ENCODE data around the gene BBS2.

DNA sequence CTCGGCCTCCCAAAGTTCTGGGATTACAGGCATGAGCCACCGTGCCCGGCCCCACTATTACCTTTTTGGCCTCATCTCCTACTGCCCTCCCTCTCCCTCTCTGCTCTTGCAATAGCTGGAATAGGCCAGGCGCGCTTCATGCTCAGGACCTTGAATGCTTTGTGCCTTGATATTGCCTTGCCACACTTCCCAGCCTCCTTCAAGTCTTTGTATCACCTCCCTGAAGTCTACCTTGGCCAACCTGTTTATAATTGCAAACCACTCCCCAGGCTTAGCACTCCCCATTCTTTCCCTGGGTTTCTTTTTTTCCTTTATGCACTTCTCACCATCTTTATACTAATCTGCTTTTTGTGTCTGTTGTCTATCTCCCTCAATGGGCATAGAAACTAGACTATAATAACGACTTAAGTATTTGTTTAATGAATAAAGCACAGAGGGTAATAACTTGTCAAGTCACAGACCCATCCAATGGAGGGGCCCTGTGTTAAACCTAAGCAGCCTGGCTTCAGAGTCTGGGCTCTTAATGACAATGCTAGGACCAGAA is 61.8 kb downstream of the BBS2 start:
- TF ChIP-seq SUZ12 (IDR thresholded peaks at IDR 0.05; ENCODE audit: extremely low read depth, insufficient read depth, insufficient read length) (no peak), ZNF274 (IDR thresholded peaks at IDR 0.05; ENCODE audit: low read depth, low read length) (no peak), YY1 (IDR thresholded peaks at IDR 0.05; ENCODE audit: insufficient read depth, insufficient read length) (no peak)
